NCI-H2081 (cell line): ENCODE results near the gene CAMK2B.
"Not testable (repeated sequence)": the region's sequence is repeated elsewhere in the genome, so short reads cannot be mapped to it uniquely, and the experiment has no call there.

Experiments
- DNase-seq, 2 experiments: peaks; one replicate each; lab custom pipeline; 2025; lab: John Stamatoyannopoulos, UW

Gene CAMK2B

DNA sequence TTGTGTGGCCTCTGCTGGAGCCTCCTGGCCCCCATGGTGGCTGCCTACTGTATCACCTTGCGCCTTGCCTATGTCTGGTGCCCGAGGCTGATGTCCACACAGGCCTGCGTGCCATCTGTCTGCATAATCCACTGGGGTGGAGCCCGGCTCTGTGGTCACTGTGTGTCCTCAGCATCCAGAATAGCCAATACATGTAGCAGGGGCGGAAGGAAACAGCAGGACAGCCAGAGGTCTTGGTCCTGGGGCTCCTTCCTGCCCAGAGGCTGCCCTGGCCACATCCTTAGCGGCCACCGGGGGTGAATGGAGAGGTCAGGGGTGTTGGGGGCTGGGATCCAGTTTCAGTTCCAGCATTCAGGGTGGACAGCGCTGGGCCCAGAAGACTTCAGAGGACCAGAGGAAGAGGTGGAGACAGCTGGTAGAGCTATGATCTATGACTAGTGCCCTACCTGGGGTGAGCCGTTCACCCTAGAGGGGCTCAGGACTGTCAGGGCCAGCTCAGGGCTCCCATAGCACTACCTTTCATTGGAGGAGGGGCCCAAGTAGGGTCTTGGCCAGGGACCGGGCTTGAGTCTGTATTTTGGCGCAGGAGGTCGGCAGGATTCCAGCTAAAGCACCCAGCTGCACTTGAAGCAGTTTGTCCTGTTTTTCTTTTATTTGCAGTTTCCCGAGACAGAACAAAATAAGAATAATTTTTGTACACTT, 108.7 kb downstream of the CAMK2B start:
- no peak for DNase-seq

DNA sequence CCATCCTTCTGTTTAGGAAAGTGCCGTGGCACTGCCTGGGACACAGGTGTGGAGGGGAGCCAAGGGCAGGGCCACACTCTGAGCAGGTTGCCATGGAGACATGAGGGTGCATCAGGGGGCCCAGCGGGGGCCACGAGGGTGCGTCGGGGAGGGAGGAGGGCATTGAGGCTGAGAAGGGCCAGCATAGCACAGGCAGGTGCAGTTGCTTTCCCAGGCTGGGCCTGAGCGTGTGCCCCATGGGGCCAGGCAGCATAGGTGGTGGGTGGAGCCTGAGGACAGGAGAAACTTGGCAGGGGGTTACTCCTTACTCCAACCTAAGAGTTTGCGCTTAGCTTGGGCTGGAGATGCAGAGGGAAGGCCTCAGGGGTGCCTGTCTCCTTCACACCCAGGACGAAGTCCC, 109.4 kb downstream of the CAMK2B start:
- DNase-seq, result peak in 1 of 2 experiments; percentile 49

DNA sequence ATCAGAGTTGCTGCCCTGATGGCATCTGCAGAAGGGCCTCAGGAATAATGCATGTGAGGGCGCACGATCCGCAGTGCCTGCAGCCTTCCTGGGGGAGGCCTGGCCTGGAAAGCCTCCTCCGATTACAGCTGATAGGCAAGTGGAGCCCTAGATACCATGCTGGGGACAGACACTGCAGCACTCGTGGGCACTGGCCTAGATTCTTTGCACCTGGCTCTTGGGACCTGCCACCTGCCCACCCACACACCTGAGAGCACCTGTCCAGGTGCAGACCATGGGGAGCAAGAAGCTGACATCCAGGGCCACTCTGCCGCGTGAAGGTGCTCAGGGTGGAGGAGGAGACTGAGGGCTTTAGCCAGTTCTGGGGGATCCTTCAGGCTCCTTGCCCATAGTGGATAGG, 109.9 kb downstream of the CAMK2B start:
- peak in 1 of 2 experiments; percentile 45 for DNase-seq

DNA sequence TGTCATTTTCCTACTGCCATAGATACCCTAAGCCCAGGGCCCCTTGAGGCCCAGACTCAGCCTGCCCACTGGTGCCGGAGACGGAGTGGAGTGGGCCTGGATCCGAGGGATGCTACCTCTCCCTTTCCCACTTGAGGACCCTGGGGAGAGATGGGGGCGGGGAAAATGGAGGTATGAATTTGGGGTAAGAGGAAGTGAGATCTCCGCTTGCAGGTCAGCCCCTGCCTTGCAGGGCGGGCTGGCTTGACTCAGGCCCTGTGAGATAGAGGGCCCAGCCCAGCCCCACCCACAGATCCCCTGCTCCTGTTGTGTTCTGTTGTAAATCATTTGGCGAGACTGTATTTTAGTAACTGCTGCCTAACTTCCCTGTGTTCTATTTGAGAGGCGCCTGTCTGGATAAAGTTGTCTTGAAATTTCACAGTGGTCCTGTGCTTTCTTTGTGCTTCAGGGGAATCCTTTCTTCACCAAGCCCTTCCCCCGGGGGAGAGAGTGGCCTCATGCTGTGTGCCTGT, 111.5 kb downstream of the CAMK2B start:
- DNase-seq, result no peak

DNA sequence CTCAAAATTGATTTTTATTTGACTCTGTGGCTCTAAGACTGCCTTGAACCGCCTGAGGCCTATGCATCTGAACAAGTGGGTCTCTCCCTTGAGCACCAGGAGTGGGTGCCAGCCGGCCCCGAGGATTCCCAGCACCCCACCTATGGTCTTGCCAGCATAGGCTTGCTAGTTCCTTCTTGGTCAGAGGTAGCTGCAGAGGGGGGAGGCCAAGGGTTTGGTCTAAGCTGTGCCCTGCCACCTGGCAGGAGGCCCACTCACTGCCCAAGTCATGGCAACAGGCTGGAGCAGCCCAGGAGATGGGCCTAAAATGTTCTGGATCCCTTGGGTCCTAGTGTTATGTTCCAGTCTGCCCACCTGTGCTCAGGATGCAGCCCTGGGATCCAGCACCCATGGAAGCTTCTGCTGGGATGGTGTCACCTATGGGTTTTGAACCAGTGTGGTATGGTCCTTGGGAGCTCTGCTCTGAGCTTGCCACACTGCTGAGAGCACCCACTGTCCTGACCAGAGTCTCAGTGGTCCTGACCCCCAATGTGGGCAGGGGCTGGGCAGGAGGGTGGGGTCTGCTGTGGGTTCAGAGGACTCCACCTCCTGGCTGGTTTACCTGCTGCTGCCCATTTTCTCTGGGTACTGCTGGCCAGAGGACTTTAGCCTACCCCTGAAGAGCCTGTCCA, 112.1 kb downstream of the CAMK2B start:
- DNase-seq, result no peak

DNA sequence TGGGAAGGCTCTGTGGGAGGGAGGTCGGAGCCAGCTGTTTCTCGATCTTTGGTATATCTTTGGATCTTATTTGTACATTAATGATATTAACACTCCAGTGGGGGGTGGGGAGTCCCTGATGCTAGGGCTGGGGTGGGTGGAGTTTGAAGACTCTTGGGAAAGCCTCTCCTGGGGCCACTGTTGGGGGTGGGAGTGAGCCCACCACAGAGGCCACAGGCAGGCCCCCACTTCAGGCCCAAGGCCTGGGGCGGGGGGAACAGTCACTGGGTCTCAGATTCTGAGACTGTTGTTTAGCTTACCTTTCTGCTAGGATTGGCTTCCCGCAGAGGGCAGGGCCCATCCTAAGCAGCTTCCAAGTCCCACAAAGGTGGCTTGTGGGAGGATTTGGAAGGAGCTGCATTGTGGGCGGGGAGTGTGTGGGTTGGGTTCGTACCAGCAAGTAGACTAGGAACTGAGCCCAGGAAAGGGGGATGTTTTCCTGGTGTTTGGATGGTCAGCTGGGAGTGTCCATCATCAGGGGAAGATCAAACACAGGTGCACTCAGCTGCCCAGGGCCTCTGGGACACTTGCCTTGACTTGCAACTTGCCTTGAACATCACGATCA, 112.7 kb downstream of the CAMK2B start:
- no peak for DNase-seq

DNA sequence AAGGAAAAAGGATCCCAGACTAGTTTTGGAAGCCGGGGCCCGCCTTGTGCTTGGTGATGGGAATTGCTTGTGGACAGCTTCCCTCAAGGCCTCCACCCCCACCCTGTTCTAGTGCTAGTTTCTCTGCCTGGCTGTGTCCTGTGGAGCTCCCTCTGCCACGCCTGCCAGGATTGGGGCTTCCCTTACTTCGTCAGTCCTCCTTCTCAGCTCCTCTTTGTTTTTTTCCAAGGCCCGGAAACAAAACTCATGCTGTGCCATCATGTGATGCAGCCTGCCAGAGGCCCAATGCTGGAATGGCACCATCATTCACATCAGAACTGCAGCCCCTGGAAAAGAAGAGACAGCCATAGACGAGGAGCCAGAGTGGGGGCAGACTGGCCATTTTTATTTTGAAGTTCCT, 113.4 kb downstream of the CAMK2B start:
- DNase-seq, result no peak

DNA sequence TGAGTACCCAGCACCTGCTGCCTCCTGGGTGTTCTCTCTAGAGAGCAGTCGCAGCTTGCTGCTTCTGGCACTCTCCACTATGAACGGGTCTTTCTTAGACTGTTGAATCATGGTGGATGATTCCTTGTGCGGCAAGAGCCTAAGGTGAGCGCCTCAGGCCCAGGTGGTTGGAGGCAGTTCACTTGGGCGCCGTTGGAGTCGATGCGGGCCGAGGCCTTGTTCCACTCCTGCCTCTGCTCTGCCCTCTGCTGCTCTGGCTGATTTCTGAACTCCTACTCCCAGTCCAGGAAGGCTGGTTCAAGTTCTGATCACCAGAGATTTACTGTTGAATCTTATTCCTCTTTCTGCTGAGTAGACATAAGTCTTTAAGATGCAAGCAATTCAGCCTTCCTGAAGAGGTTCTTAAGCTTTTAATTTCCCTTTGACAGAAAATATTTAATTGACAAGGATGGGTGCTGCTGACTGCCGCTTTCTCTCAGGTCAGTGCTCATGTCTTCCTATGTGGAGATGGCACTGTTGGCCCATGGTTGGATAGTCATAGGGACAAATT, 114.2 kb downstream of the CAMK2B start:
- DNase-seq, result no peak

DNA sequence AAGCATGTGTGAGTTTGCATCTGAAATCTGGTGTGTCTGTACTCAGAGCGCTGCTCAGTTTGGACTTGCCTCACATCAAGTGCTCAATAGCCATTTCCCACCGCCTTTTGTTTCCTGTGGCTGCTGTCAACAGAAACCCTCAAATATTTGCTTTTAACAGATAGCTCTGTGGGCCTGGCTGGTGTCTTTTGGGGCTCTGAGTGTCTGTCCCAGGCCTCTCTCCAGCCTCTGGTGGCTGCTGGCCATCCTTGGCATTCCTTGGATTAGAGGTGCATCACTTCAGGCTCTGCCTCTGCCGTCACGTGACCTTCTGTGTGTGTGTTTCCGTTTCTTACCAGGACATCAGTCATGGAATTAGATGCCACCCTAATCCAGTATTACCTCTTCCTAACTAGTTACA, 115.3 kb downstream of the CAMK2B start:
- DNase-seq, result no peak

DNA sequence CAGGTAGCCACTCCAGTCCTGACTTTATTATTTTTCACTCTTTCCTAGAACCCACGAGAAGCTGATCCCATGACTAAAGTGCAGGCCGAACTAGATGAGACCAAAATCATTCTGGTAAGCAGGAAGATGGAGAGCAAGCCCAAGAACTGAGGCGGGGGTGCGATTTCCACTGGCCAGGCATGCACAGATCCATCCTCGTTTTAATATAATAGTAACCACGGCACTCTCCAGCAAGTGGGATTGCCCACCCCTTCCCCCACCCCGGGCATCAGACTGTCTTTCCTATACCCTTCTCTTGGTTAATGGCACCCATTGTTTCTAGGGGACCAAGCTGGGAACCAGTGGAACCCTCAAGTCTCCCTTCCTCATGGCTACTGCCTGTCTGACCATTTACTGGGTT, 117.3 kb downstream of the CAMK2B start:
- DNase-seq, result no peak

GRCh38 chr7:44206008-44206407, 119.4 kb downstream of the CAMK2B start:
- DNase-seq, result no peak

DNA sequence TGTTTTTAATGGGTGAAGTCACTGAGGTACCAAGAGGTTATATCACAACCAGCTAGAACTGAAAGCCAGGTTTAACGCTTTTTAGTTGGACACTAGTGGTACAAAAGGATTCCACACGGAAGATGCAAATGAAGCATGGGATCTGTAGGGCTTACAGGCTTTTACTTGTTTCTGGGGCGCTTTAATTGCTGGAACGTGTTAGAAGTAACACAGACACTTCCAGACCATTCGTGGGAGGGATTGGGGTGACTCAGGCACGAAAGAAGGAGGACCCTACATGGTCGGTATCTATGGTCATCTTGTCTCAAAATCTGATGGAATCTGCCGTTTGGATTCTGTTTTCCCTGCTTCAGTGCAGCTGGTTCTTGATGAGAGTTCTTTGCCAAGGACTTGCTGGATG, 123.6 kb downstream of the CAMK2B start:
- DNase-seq, result no peak

DNA sequence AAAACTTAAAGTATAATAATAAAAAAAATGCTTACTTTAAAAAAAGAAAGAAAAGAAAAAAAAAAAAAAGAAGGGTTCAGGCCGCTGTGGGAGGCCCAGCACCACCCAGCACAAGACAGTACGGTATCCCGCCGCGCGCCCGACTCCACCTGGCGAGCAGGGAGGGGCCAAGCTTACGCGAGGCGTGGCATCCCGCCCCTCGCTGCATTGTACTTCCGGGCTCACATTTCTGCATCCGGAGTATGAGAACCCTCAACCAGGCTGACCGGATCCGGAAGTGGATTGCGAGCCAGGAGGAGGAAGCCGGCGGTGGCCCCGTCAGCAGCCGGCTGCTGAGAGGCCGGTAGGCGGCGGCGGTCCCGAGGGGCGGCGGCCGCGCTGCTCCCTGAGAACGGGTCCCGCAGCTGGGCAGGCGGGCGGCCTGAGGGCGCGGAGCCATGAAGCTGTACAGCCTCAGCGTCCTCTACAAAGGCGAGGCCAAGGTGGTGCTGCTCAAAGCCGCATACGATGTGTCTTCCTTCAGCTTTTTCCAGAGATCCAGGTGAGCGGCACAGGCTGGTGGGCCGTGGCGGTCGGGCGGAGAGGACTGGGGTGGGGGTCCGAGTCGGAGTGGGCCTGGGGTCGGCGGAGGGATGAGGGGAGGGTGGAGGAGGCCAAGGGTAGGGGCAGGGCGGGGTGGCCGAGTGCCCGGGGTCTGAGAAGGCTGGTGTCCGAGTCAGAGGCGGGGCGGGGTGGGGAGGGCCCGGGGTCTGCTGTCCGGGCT, 124.5 kb downstream of the CAMK2B start, which contains the start of gene YKT6:
YKT6 (plus strand) TSS at position 280 of the 763 bp plus-strand sequence; CDS start at position 438, 158 bp downstream.
- DNase-seq, result peak; percentile 99

DNA sequence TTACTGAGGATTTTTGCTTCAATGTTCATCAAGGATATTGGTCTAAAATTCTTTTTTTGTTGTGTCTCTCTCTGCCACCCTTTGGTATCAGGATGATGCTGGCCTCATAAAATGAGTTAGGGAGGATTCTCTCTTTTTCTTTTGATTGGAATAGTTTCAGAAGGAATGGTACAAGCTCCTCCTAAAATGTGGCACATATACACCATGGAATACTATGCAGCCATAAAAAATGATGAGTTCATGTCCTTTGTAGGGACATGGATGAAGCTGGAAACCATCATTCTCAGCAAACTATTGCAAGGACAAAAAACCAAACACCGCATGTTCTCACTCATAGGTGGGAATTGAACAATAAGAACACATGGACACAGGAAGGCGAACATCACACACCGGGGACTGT, 125.2 kb downstream of the CAMK2B start:
- not testable (repeated sequence) for DNase-seq

DNA sequence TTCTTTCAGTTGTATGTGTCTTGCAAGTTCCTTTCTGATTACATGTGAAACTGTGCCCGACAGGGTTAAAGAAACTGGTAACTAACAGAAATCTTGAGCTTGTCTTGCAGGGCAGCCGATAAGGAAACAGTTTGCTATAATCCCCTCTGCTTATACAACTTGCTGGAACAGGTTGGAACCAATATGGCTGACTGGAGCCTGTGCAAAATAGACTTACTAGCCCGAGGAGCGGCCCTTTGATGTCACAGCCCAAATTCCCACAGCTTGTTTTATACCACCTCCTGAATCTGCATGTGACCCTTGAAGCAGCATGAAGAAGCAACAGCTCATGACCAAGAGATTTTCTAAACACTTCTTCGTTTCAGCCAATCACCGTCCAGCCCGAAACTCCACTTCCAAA, 127.9 kb downstream of the CAMK2B start:
- no peak for DNase-seq

GRCh38 chr7:44196450-44196872, 128.9 kb downstream of the CAMK2B start:
- DNase-seq, result peak; percentile 55 to 58

- no peak for DNase-seq
Measured at GRCh38 chr7:44195889-44196288, 129.5 kb downstream of the CAMK2B start.

GRCh38 chr7:44194562-44195145, 130.7 kb downstream of the CAMK2B start:
- DNase-seq, result no peak

- no peak for DNase-seq
Measured at GRCh38 chr7:44194069-44194468, 131.3 kb downstream of the CAMK2B start.

DNA sequence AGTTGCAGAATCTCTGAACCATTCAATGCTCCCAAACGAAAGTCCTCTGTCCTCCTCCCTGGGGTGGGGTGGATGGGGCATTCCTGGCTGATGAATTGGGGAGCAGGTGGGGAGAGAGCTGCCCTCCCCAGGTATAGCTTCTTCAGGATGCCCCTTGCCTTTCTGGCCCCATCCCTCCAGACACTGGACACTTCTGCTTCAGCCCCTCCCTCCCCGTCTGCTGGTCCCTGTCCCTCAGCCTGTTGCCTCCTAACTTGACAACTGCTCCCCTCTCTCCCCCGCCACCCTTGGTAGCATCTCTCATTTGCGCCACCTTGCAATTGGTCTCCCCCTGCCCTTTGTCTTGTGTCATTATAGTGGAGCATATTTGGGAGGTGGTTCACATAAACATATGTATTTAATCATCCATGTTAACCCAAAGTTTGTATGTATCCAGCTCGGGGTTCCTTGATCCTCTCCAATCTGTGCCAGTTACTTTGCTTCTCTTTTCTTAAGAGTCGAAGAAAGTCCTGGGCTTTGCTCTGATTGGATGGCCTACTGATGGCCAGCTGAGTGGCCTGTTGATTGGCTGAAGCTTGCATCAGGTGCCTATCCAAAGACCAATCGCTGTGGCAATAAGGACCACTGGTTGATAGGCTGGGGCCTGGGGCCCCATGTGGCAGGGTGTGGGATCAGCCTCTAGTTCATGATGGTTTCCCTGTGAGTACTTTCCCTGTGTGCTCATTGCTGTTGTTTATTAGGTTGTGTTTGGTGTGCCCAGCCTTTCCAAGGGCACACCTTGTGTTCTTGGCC, 132.2 kb downstream of the CAMK2B start:
- DNase-seq, result no peak

GRCh38 chr7:44191171-44191570, 134.2 kb downstream of the CAMK2B start:
- DNase-seq, result no peak
